NCI-H146 treated with DMSO at 0.1 percent for 48 hours (cell line): Measurements from ENCODE around the gene SLC2A5.

Experiments used
- DNase-seq: peaks from one replicate; lab custom pipeline; 2025; ENCODE audit not compliant: unreplicated experiment; lab: John Stamatoyannopoulos, UW

The SLC2A5 gene

GRCh38 chr1:9065213-9065751 lies 4.2 kb downstream of the SLC2A5 start:
- no peak for DNase-seq

GRCh38 chr1:9062846-9063245 lies 6.6 kb downstream of the SLC2A5 start:
- DNase-seq = no peak

- DNase-seq = no peak
These were observed 7.4 kb downstream of the SLC2A5 start for GRCh38 chr1:9062021-9062471.

GRCh38 chr1:9061252-9061960 lies 8.0 kb downstream of the SLC2A5 start:
- DNase-seq = no peak

GRCh38 chr1:9059891-9060744 lies 9.3 kb downstream of the SLC2A5 start:
- no peak for DNase-seq

- DNase-seq = no peak
These were observed 11.0 kb downstream of the SLC2A5 start for GRCh38 chr1:9058465-9058864.

- no peak for DNase-seq
These were observed 11.6 kb downstream of the SLC2A5 start for GRCh38 chr1:9057851-9058250.

GRCh38 chr1:9052272-9053049 lies 17.0 kb downstream of the SLC2A5 start:
- DNase-seq = no peak

GRCh38 chr1:9051379-9051778 lies 18.1 kb downstream of the SLC2A5 start:
- DNase-seq = no peak

- no peak for DNase-seq
These were observed 18.6 kb downstream of the SLC2A5 start for GRCh38 chr1:9050803-9051202.

- DNase-seq = no peak
These were observed 20.9 kb downstream of the SLC2A5 start for GRCh38 chr1:9048551-9048950.

- no peak for DNase-seq
These were observed 22.4 kb downstream of the SLC2A5 start for GRCh38 chr1:9047019-9047418.

- no peak for DNase-seq
These were observed 23.4 kb downstream of the SLC2A5 start for GRCh38 chr1:9045861-9046510.

GRCh38 chr1:9044236-9044635 lies 25.2 kb downstream of the SLC2A5 start:
- DNase-seq = no peak

GRCh38 chr1:9042272-9042671 lies 27.2 kb downstream of the SLC2A5 start:
- DNase-seq = no peak

GRCh38 chr1:9041116-9041779 lies 28.2 kb downstream of the SLC2A5 start:
- DNase-seq = no peak

GRCh38 chr1:9040659-9041030 lies 28.8 kb downstream of the SLC2A5 start:
- no peak for DNase-seq

GRCh38 chr1:9039761-9040658 lies 29.4 kb downstream of the SLC2A5 start:
- DNase-seq = no peak
